Islet of Langerhans (tissue), 1 donor: ENCODE data around the gene TBC1D12.

ENCODE experiments used
- FAIRE-seq: peaks from one replicate; lab custom pipeline; 2011; peaks lifted over from hg19 to GRCh38; lab: Jason Lieb, UNC

The TBC1D12 gene

GRCh38 chr10:94407668-94408067 lies 5.3 kb downstream of the TBC1D12 start:
- no peak for FAIRE-seq

- no peak for FAIRE-seq
Observed at GRCh38 chr10:94409021-94409657, 6.8 kb downstream of the TBC1D12 start.

GRCh38 chr10:94411304-94411703 lies 9.0 kb downstream of the TBC1D12 start:
- FAIRE-seq, result no peak

- FAIRE-seq, result no peak
Observed at GRCh38 chr10:94412449-94412848, 10.1 kb downstream of the TBC1D12 start.

- no peak for FAIRE-seq
Observed at GRCh38 chr10:94413361-94413760, 11.0 kb downstream of the TBC1D12 start.

- no peak for FAIRE-seq
Observed at GRCh38 chr10:94416896-94417295, 14.6 kb downstream of the TBC1D12 start.

- no peak for FAIRE-seq
Observed at GRCh38 chr10:94417321-94417720, 15.0 kb downstream of the TBC1D12 start.

- no peak for FAIRE-seq
Observed at GRCh38 chr10:94420516-94420915, 18.2 kb downstream of the TBC1D12 start.

GRCh38 chr10:94420998-94421528 lies 18.7 kb downstream of the TBC1D12 start:
- no peak for FAIRE-seq

GRCh38 chr10:94423627-94424026 lies 21.3 kb downstream of the TBC1D12 start:
- peak; percentile 86 for FAIRE-seq

- no peak for FAIRE-seq
Observed at GRCh38 chr10:94424714-94425337, 22.5 kb downstream of the TBC1D12 start.

- peak; percentile 33 for FAIRE-seq
Observed at GRCh38 chr10:94425942-94426341, 23.6 kb downstream of the TBC1D12 start.

- FAIRE-seq, result no peak
Observed at GRCh38 chr10:94427166-94427565, 24.8 kb downstream of the TBC1D12 start.

- peak; percentile 65 for FAIRE-seq
Observed at GRCh38 chr10:94428766-94429707, 26.7 kb downstream of the TBC1D12 start.

GRCh38 chr10:94430701-94431100 lies 28.4 kb downstream of the TBC1D12 start:
- no peak for FAIRE-seq

GRCh38 chr10:94432443-94432842 lies 30.1 kb downstream of the TBC1D12 start:
- FAIRE-seq, result no peak

- peak; percentile 72 for FAIRE-seq
Observed at GRCh38 chr10:94439275-94439861, 37.0 kb downstream of the TBC1D12 start.

GRCh38 chr10:94440096-94440495 lies 37.8 kb downstream of the TBC1D12 start:
- FAIRE-seq, result no peak

- FAIRE-seq, result no peak
Observed at GRCh38 chr10:94443047-94443446, 40.7 kb downstream of the TBC1D12 start.

GRCh38 chr10:94443549-94443948 lies 41.2 kb downstream of the TBC1D12 start:
- FAIRE-seq, result no peak

GRCh38 chr10:94450782-94451181 lies 48.4 kb downstream of the TBC1D12 start:
- FAIRE-seq, result no peak

- no peak for FAIRE-seq
Observed at GRCh38 chr10:94451883-94452519, 49.7 kb downstream of the TBC1D12 start.
